22Rv1 (cell line): ENCODE data around the gene KIF26B.

ENCODE experiments used
- CTCF ChIP-seq: fragments of 450-650 bp; IDR thresholded peaks from 2 replicates; pipeline ENCODE4 v1.5.1; 2017; ENCODE audit warnings: mild to moderate bottlenecking
- ZFX ChIP-seq: fragments of 450-650 bp; IDR thresholded peaks from 2 replicates; pipeline ENCODE4 v1.6.1; 2017; ENCODE audit warnings: antibody characterized with exemption, borderline replicate concordance

GRCh38 chr1:245752561-245752960 lies 597.8 kb downstream of the KIF26B start:
- TF ChIP-seq CTCF = no peak
- no peak for TF ChIP-seq ZFX
